ENCODE results near the gene SEC14L6.

The SEC14L6 gene

DNA sequence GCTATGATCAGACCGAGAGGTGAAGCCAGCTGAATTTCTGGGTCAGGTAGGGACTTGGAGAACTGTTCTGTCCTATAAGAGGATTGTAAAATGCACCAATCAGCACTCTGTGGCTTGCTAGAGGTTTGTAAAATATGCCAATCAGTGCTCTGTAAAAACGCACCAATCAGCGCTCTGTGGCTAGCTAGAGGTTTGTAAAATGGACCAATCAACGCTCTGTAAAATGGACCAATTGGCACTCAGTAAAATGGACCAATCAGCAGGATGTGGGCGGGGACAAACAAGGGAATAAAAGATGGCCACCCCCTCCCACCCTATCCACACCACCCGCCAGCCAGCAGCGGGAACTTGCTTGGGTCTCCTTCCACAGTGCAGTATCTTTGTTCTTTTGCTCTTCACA lies 34.6 kb downstream of the SEC14L6 start:
- 87% methylated on average over 7 of the region's 7 CpGs for WGBS
- Histone ChIP-seq H3K9ac (ENCODE audit: low read length) (no peak overlapping the region), H3K4me3 (ENCODE audit: insufficient read depth in 1 of 2, low read depth in 1 of 2, low read length in 2 of 2) (no peak overlapping the region), H3K14ac (ENCODE audit: low read length in 2 of 2) (no peak overlapping the region), H3K4ac (ENCODE audit: low read depth in 1 of 2, low read length in 2 of 2) (no peak overlapping the region), H3K27me3 (ENCODE audit: control insufficient read depth in 1 of 2, insufficient read depth in 1 of 2, low read length in 2 of 2) (peaks cover 5 to 36% of the 10 kb centered on the region in 2 experiments), H3K23ac (ENCODE audit: low read length in 2 of 2) (no peak overlapping the region), H2BK12ac (ENCODE audit: low read length in 2 of 2) (no peak overlapping the region), H2BK15ac (ENCODE audit: low read depth, poor library complexity, severe bottlenecking) (no peak overlapping the region), H3K18ac (ENCODE audit: low read depth in 1 of 2, low read length in 2 of 2) (no peak overlapping the region), H2BK5ac (ENCODE audit: low read depth, low read length, poor library complexity, severe bottlenecking) (no peak overlapping the region), H3K4me1 (ENCODE audit: control insufficient read depth, insufficient read depth, low read depth, low read length) (no peaks in the 10 kb centered on the region), H2AFZ (ENCODE audit: low read depth, low read length) (no peak overlapping the region), H2AK5ac (ENCODE audit: low read length, severe bottlenecking) (no peak overlapping the region), H3K27ac (ENCODE audit: low read length, poor library complexity, severe bottlenecking) (no peak overlapping the region), H3K36me3 (ENCODE audit: control insufficient read depth in 1 of 2, insufficient read depth in 2 of 2, low read depth in 1 of 2, low read length in 2 of 2) (no peaks in the 10 kb centered on the region), H4K91ac (ENCODE audit: low read length) (no peak overlapping the region), H2BK120ac (ENCODE audit: low read depth, low read length) (no peak overlapping the region), H3K4me2 (ENCODE audit: low read length, poor library complexity, severe bottlenecking) (no peak overlapping the region), H3K79me1 (replicated peaks; ENCODE audit: low read length, poor library complexity, severe bottlenecking) (no peaks in the 10 kb centered on the region), H3K9me3 (ENCODE audit: control insufficient read depth, low read length) (peaks cover 7% of the 10 kb centered on the region), H4K8ac (ENCODE audit: low read length) (no peak overlapping the region)
- no peak for DNase-seq

DNA sequence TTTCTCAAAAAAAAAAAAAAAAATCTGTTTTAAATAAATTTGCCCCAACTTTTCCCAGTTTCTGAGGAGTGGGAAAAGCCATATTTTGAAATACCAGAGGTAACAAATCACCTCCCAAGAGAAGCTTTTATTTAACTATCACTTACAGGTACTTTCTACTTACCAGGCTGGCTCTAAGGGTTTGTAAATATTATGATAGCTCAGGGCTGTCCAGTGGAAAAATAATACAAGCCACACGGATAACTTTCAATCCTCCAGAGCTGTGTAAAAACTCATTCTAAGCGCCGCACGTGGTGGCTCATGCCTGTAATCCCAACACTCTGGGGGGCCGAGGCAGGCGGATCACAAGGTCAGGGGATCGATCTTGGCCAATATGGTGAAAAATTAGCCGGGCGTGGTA lies 35.4 kb downstream of the SEC14L6 start:
- 94% methylated on average over 9 of the region's 9 CpGs for WGBS

GRCh38 chr22:30508216-30508615 lies 38.3 kb downstream of the SEC14L6 start:
- Histone ChIP-seq H4K91ac (ENCODE audit: low read length) (no peak overlapping the region), H3K4me2 (ENCODE audit: low read length, poor library complexity, severe bottlenecking) (no peak overlapping the region), H3K27me3 (ENCODE audit: control insufficient read depth in 1 of 2, insufficient read depth in 1 of 2, low read length in 2 of 2) (peaks cover 13 to 34% of the 10 kb centered on the region in 2 experiments), H3K4ac (ENCODE audit: low read depth in 1 of 2, low read length in 2 of 2) (no peak overlapping the region), H3K79me1 (replicated peaks; ENCODE audit: low read length, poor library complexity, severe bottlenecking) (no peaks in the 10 kb centered on the region), H3K27ac (ENCODE audit: low read length, poor library complexity, severe bottlenecking) (no peak overlapping the region), H2BK15ac (ENCODE audit: low read depth, poor library complexity, severe bottlenecking) (no peak overlapping the region), H3K4me1 (ENCODE audit: control insufficient read depth, insufficient read depth, low read depth, low read length) (peaks cover 2% of the 10 kb centered on the region), H3K4me3 (ENCODE audit: insufficient read depth in 1 of 2, low read depth in 1 of 2, low read length in 2 of 2) (no peak overlapping the region), H3K9ac (ENCODE audit: low read length) (no peak overlapping the region), H2AK5ac (ENCODE audit: low read length, severe bottlenecking) (no peak overlapping the region), H3K14ac (ENCODE audit: low read length in 2 of 2) (no peak overlapping the region), H3K9me3 (ENCODE audit: control insufficient read depth, low read length) (peaks cover 2% of the 10 kb centered on the region), H3K36me3 (ENCODE audit: control insufficient read depth in 1 of 2, insufficient read depth in 2 of 2, low read depth in 1 of 2, low read length in 2 of 2) (no peaks in the 10 kb centered on the region), H2AFZ (ENCODE audit: low read depth, low read length) (no peak overlapping the region), H3K18ac (ENCODE audit: low read depth in 1 of 2, low read length in 2 of 2) (no peak overlapping the region), H4K8ac (ENCODE audit: low read length) (no peak overlapping the region), H2BK5ac (ENCODE audit: low read depth, low read length, poor library complexity, severe bottlenecking) (no peak overlapping the region), H2BK120ac (ENCODE audit: low read depth, low read length) (no peak overlapping the region), H2BK12ac (ENCODE audit: low read length in 2 of 2) (no peak overlapping the region), H3K23ac (ENCODE audit: low read length in 2 of 2) (no peak overlapping the region)
- WGBS = 90% methylated on average over 4 of the region's 5 CpGs
- DNase-seq = no peak

More for the DNA sequence above, 35.4 kb downstream of the SEC14L6 start:
- no peak overlapping the region for H3K4me3 ChIP-seq (ENCODE audit: insufficient read depth in 1 of 2, low read depth in 1 of 2, low read length in 2 of 2)
- H3K27ac ChIP-seq (ENCODE audit: low read length, poor library complexity, severe bottlenecking) = no peak overlapping the region
- no peak overlapping the region for H2BK120ac ChIP-seq (ENCODE audit: low read depth, low read length)
- H2AK5ac ChIP-seq (ENCODE audit: low read length, severe bottlenecking) = no peak overlapping the region
- no peak overlapping the region for H2AFZ ChIP-seq (ENCODE audit: low read depth, low read length)
- H3K36me3 ChIP-seq (ENCODE audit: control insufficient read depth in 1 of 2, insufficient read depth in 2 of 2, low read depth in 1 of 2, low read length in 2 of 2) = no peaks in the 10 kb centered on the region
- H3K9me3 ChIP-seq (ENCODE audit: control insufficient read depth, low read length) = peaks cover 7% of the 10 kb centered on the region
- peaks cover 5 to 35% of the 10 kb centered on the region in 2 experiments for H3K27me3 ChIP-seq (ENCODE audit: control insufficient read depth in 1 of 2, insufficient read depth in 1 of 2, low read length in 2 of 2)
- H2BK12ac ChIP-seq (ENCODE audit: low read length in 2 of 2) = no peak overlapping the region
- H4K91ac ChIP-seq (ENCODE audit: low read length) = no peak overlapping the region
- H3K79me1 ChIP-seq (replicated peaks; ENCODE audit: low read length, poor library complexity, severe bottlenecking) = no peaks in the 10 kb centered on the region
- no peak overlapping the region for H3K23ac ChIP-seq (ENCODE audit: low read length in 2 of 2)
- H3K18ac ChIP-seq (ENCODE audit: low read depth in 1 of 2, low read length in 2 of 2) = no peak overlapping the region
- H3K4me2 ChIP-seq (ENCODE audit: low read length, poor library complexity, severe bottlenecking) = no peak overlapping the region
- no peak overlapping the region for H2BK15ac ChIP-seq (ENCODE audit: low read depth, poor library complexity, severe bottlenecking)
- no peak overlapping the region for H4K8ac ChIP-seq (ENCODE audit: low read length)
- H3K9ac ChIP-seq (ENCODE audit: low read length) = no peak overlapping the region
- no peak overlapping the region for H3K4ac ChIP-seq (ENCODE audit: low read depth in 1 of 2, low read length in 2 of 2)
- DNase-seq = no peak
- no peak overlapping the region for H3K14ac ChIP-seq (ENCODE audit: low read length in 2 of 2)
- no peaks in the 10 kb centered on the region for H3K4me1 ChIP-seq (ENCODE audit: control insufficient read depth, insufficient read depth, low read depth, low read length)
- no peak overlapping the region for H2BK5ac ChIP-seq (ENCODE audit: low read depth, low read length, poor library complexity, severe bottlenecking)

- H3K14ac ChIP-seq (ENCODE audit: low read length in 2 of 2) = no peak overlapping the region
- H2AFZ ChIP-seq (ENCODE audit: low read depth, low read length) = no peak overlapping the region
- no peak overlapping the region for H2AK5ac ChIP-seq (ENCODE audit: low read length, severe bottlenecking)
- WGBS = 95% methylated on average over 2 of the region's 4 CpGs
- H2BK120ac ChIP-seq (ENCODE audit: low read depth, low read length) = no peak overlapping the region
- no peaks in the 10 kb centered on the region for H3K36me3 ChIP-seq (ENCODE audit: control insufficient read depth in 1 of 2, insufficient read depth in 2 of 2, low read depth in 1 of 2, low read length in 2 of 2)
- H3K4me3 ChIP-seq (ENCODE audit: insufficient read depth in 1 of 2, low read depth in 1 of 2, low read length in 2 of 2) = no peak overlapping the region
- no peak overlapping the region for H2BK15ac ChIP-seq (ENCODE audit: low read depth, poor library complexity, severe bottlenecking)
- H3K9me3 ChIP-seq (ENCODE audit: control insufficient read depth, low read length) = no peaks in the 10 kb centered on the region
- no peak overlapping the region for H4K8ac ChIP-seq (ENCODE audit: low read length)
- H2BK12ac ChIP-seq (ENCODE audit: low read length in 2 of 2) = no peak overlapping the region
- no peak for DNase-seq
- no peak overlapping the region for H3K18ac ChIP-seq (ENCODE audit: low read depth in 1 of 2, low read length in 2 of 2)
- H3K9ac ChIP-seq (ENCODE audit: low read length) = no peak overlapping the region
- no peak overlapping the region for H2BK5ac ChIP-seq (ENCODE audit: low read depth, low read length, poor library complexity, severe bottlenecking)
- H4K91ac ChIP-seq (ENCODE audit: low read length) = no peak overlapping the region
- H3K27ac ChIP-seq (ENCODE audit: low read length, poor library complexity, severe bottlenecking) = no peak overlapping the region
- H3K4me1 ChIP-seq (ENCODE audit: control insufficient read depth, insufficient read depth, low read depth, low read length) = peaks cover 2% of the 10 kb centered on the region
- no peak overlapping the region for H3K4me2 ChIP-seq (ENCODE audit: low read length, poor library complexity, severe bottlenecking)
- no peak overlapping the region for H3K4ac ChIP-seq (ENCODE audit: low read depth in 1 of 2, low read length in 2 of 2)
- H3K79me1 ChIP-seq (replicated peaks; ENCODE audit: low read length, poor library complexity, severe bottlenecking) = no peaks in the 10 kb centered on the region
- peaks cover 13 to 34% of the 10 kb centered on the region in 2 experiments for H3K27me3 ChIP-seq (ENCODE audit: control insufficient read depth in 1 of 2, insufficient read depth in 1 of 2, low read length in 2 of 2)
- no peak overlapping the region for H3K23ac ChIP-seq (ENCODE audit: low read length in 2 of 2)
Measured at GRCh38 chr22:30507670-30508069, 38.9 kb downstream of the SEC14L6 start.
